A549 (cell line): ENCODE measurements around the gene PCK1. TPM values are rescaled to one million over a fixed set of nuclear protein-coding genes. Genes with fewer than 3 reads are reported as not detected.

ENCODE experiments used
- ATAC-seq, 2 experiments: fragments of 200-7000 bp in 1 of 2; fragments of >200 bp in 1 of 2; cut with Nextera tagmentation in 1 of 2; cut with Tn5 transposase in 1 of 2; 3 replicates each; pipeline versions ENCODE4 v1.8.0 to v1.9.1; 2018 to 2020; ENCODE audit warnings: mild to moderate bottlenecking in 1 of 2, moderate library complexity in 1 of 2
- CTCF ChIA-PET: fragments of 300-600 bp; sonication (Branson Sonifier 250); formaldehyde crosslinking; extraction: SDS; loops from one replicate; lab custom pipeline; 2021; ENCODE audit warnings: antibody characterized with exemption, inconsistent platforms; lab: Yijun Ruan, JAX
- POLR2A ChIA-PET: fragments of 350-600 bp; formaldehyde crosslinking; extraction: SDS; loops from one replicate; lab custom pipeline; 2021; ENCODE audit warnings: antibody characterized with exemption, inconsistent platforms; lab: Yijun Ruan, JAX
- DNase-seq, 2 experiments: peaks; one replicate each; pipeline versions ENCODE4 v3.0.0 to v3.0.0-alpha.2; 2011 to 2016; ENCODE audit warnings: low read depth in 1 of 2, low spot score in 1 of 2
- FAIRE-seq: peaks from 2 replicates; lab custom pipeline; 2011; peaks lifted over from hg19 to GRCh38; lab: Jason Lieb, UNC
- H3K27ac ChIP-seq, 2 experiments: fragments of >200 bp; sonication (Bioruptor Twin); formaldehyde crosslinking; 3 replicates each; pipeline ENCODE4 v1.5.1; 2016 to 2017
- H3K4me1 ChIP-seq: fragments of >200 bp; sonication (Bioruptor Twin); formaldehyde crosslinking; 3 replicates; pipeline ENCODE4 v1.6.1; 2016
- H3K4me2 ChIP-seq: fragments of >200 bp; sonication (Bioruptor Twin); formaldehyde crosslinking; 3 replicates; pipeline ENCODE4 v1.6.1; 2016
- H3K4me3 ChIP-seq: fragments of >200 bp; sonication (Bioruptor Twin); formaldehyde crosslinking; 3 replicates; pipeline ENCODE4 v1.5.1; 2016
- H3K9me3 ChIP-seq: fragments of >200 bp; sonication (Bioruptor Twin); formaldehyde crosslinking; 3 replicates; pipeline ENCODE4 v1.6.1; 2016
- BHLHE40 ChIP-seq: IDR thresholded peaks from 2 replicates; pipeline ENCODE4 v1.6.1; 2012; ENCODE audit warnings: low read depth, low read length, inconsistent platforms
- CBX8 ChIP-seq: fragments of 200-600 bp; sonication (generic); IDR thresholded peaks from 2 replicates; pipeline ENCODE4 v1.6.1; 2016
- CEBPB ChIP-seq, 2 experiments: fragments of >200 bp in 1 of 2; sonication (Bioruptor Twin) in 1 of 2; formaldehyde crosslinking in 1 of 2; IDR thresholded peaks; 2 replicates each; pipeline ENCODE4 v1.6.1; 2012 to 2016
- EP300 ChIP-seq, 2 experiments: fragments of >200 bp; sonication (Bioruptor Twin); formaldehyde crosslinking; IDR thresholded peaks; 2 replicates in 1 of 2; 3 replicates in 1 of 2; pipeline ENCODE4 v1.6.1; 2016 to 2017
- FOSL2 ChIP-seq, 2 experiments: fragments of 450-650 bp in 1 of 2; fragments of >200 bp in 1 of 2; sonication (Bioruptor Twin) in 1 of 2; formaldehyde crosslinking; IDR thresholded peaks; 2 replicates each; pipeline versions ENCODE4 v1.5.0 to v1.6.1; 2016 to 2020; ENCODE audit warnings: mild to moderate bottlenecking in 1 of 2, moderate library complexity in 1 of 2
- FOXS1 ChIP-seq: fragments of 250-450 bp; sonication (Bioruptor Pico); IDR thresholded peaks from 2 replicates; pipeline ENCODE4 v1.5.0; 2020; ENCODE audit warnings: mild to moderate bottlenecking, moderate library complexity
- HOXB13 ChIP-seq: fragments of 250-450 bp; sonication (Bioruptor Pico); IDR thresholded peaks from 2 replicates; pipeline ENCODE4 v1.5.0; 2020; ENCODE audit warnings: low read depth, mild to moderate bottlenecking, moderate library complexity
- HOXB5 ChIP-seq: fragments of 250-450 bp; sonication (Bioruptor Pico); IDR thresholded peaks from 2 replicates; pipeline ENCODE4 v1.5.0; 2020; ENCODE audit warnings: mild to moderate bottlenecking, moderate library complexity
- JUN ChIP-seq, 2 experiments: fragments of >200 bp; sonication (Bioruptor Twin); formaldehyde crosslinking; IDR thresholded peaks; 2 replicates in 1 of 2; 3 replicates in 1 of 2; pipeline ENCODE4 v1.6.1; 2016 to 2017
- JUNB ChIP-seq: fragments of >200 bp; sonication (Bioruptor Twin); formaldehyde crosslinking; IDR thresholded peaks from 2 replicates; pipeline ENCODE4 v1.6.1; 2016
- KDM5A ChIP-seq: fragments of 200-600 bp; sonication (generic); IDR thresholded peaks from 2 replicates; pipeline ENCODE4 v1.6.1; 2016; ENCODE audit warnings: antibody characterized with exemption, mild to moderate bottlenecking
- NFE2L2 ChIP-seq: fragments of 150-350 bp; conservative IDR thresholded peaks from 2 replicates; pipeline ENCODE4 v1.6.1; 2014; ENCODE audit warnings: low read length
- NPAS2 ChIP-seq: fragments of 250-450 bp; sonication (Bioruptor Pico); IDR thresholded peaks from 2 replicates; pipeline ENCODE4 v1.8.0; 2022; ENCODE audit warnings: mild to moderate bottlenecking, moderate library complexity, borderline replicate concordance
- NR3C1 ChIP-seq: fragments of >200 bp; sonication (Bioruptor Twin); formaldehyde crosslinking; IDR thresholded peaks from 3 replicates; pipeline ENCODE4 v1.6.1; 2017
- RCOR1 ChIP-seq: fragments of 150-350 bp; IDR thresholded peaks from 2 replicates; pipeline ENCODE4 v1.6.1; 2014; ENCODE audit warnings: antibody characterized with exemption, low read length, low read depth
- SMC3 ChIP-seq: fragments of >200 bp; sonication (Bioruptor Twin); formaldehyde crosslinking; IDR thresholded peaks from 3 replicates; pipeline ENCODE4 v1.6.1; 2018; ENCODE audit warnings: inconsistent platforms
- WGBS: methylation state at CpG from one replicate; pipeline ENCODE4 v1.1.6; 2017; ENCODE audit errors: missing lambda C conversion rate; 5-methylcytosine and 5-hydroxymethylcytosine counted together
- polyA plus RNA-seq, 4 experiments: library from polyadenylated mRNA; depleted of rRNA in 3 of 4; stranded (reverse); fragments of >200 nt; fragmentation: RNase III in 1 of 4; extraction: RNeasy Plus Mini Kit Qiagen cat#74134 plus additional on column Dnase treatment in 1 of 4; gene quantifications; 2 replicates in 3 of 4; 3 replicates in 1 of 4; pipeline ENCODE4 v1.2.3, GENCODE V29; 2011 to 2017
- TF ChIP-seq, protein P1 (sequence below): fragments of >200 bp; sonication (Bioruptor Twin); formaldehyde crosslinking; IDR thresholded peaks from 3 replicates; pipeline ENCODE4 v1.6.1; 2016
- TF ChIP-seq, protein P2 (sequence below): fragments of 250-450 bp; sonication (Bioruptor Pico); IDR thresholded peaks from 2 replicates; pipeline ENCODE4 v1.5.0; 2021; ENCODE audit warnings: mild to moderate bottlenecking, moderate library complexity, borderline replicate concordance
- TF ChIP-seq, protein P3 (sequence below): fragments of >200 bp; sonication (Bioruptor Twin); formaldehyde crosslinking; IDR thresholded peaks from 3 replicates; pipeline ENCODE4 v1.5.1; 2016
- TF ChIP-seq, protein P4 (sequence below): IDR thresholded peaks from 2 replicates; pipeline ENCODE4 v1.6.1; 2012

Gene PCK1
- polyA plus RNA-seq, 2 of the 4 experiments (the other 2 are of a cell fraction), result 0.04 to 0.12 TPM

DNA sequence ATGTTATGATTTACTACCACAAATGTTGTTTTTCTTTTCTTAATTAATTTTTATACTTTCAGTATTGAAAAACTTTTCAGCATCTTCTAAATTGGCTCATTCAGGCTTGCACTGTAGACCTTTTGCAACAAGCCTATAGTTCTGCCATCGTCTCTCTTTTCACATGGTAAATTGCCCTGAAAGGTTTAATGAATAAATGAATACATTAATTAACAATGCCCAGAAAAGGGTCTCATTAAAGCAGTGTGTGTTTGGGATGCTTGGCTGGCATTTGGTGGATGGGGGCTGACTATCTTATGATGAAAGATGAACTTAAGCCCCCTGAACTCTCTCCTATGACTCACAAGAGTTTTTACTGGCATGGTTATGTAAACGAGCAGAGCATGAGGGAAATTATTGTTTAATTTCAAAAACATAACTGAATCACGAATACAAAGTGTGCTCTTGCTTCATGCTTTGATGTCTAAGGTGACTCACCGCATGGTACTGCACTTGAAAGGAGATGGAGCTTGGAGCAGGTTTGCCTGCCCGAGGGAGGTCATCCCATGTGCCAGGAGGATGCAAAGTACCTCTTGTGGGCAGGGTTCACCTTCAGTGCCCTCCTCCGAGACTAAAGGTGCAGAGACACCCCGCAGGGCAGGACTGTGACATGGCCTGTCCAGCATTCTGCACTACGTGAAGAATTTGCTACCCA lies 13.8 kb upstream of the PCK1 start:
- CTCF ChIA-PET, result no interaction called here
- peak overlapping the region; percentile 36 for H3K4me2 ChIP-seq
- H3K27ac ChIP-seq, result peak overlapping the region; percentile 24 to 44; a peak in 2 of 6 replicates
- peaks cover 15% of the 10 kb centered on the region for H3K4me1 ChIP-seq
- ATAC-seq (peak; percentile 55 to 56; a peak in 4 of 6 replicates), DNase-seq (peak; percentile 13 to 34), FAIRE-seq (no peak)
- no peaks in the 10 kb centered on the region for H3K9me3 ChIP-seq
- TF ChIP-seq, protein P1, sequence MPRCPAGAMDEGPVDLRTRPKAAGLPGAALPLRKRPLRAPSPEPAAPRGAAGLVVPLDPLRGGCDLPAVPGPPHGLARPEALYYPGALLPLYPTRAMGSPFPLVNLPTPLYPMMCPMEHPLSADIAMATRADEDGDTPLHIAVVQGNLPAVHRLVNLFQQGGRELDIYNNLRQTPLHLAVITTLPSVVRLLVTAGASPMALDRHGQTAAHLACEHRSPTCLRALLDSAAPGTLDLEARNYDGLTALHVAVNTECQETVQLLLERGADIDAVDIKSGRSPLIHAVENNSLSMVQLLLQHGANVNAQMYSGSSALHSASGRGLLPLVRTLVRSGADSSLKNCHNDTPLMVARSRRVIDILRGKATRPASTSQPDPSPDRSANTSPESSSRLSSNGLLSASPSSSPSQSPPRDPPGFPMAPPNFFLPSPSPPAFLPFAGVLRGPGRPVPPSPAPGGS, result no peak
- TF ChIP-seq KDM5A (no peak), CEBPB (IDR thresholded peaks at IDR 0.05) (0 out of 4 replicates have a peak, but pooled peaks of 1 of the 2 experiments have one; percentile 10), FOSL2 (IDR thresholded peaks at IDR 0.05) (peak; percentile 63; the same call in 1 of the 2 replicates), FOSL2 (CRISPR knock-in tag; IDR thresholded peaks at IDR 0.05) (peak; percentile 31; the same call in 1 of the 2 replicates), BHLHE40 (peak; percentile 17; the same call in 1 of the 2 replicates), NFE2L2 (no peak), NPAS2 (CRISPR knock-in tag) (no peak), SMC3 (no peak), JUN (IDR thresholded peaks at IDR 0.05) (0 out of 5 replicates have a peak, but pooled peaks of 1 of the 2 experiments have one; percentile 16), JUNB (peak; percentile 62), FOXS1 (no peak), CBX8 (no peak), EP300 (IDR thresholded peaks at IDR 0.05) (0 out of 5 replicates have a peak, but pooled peaks of 1 of the 2 experiments have one; percentile 44), RCOR1 (no peak)
- TF ChIP-seq, protein P2, sequence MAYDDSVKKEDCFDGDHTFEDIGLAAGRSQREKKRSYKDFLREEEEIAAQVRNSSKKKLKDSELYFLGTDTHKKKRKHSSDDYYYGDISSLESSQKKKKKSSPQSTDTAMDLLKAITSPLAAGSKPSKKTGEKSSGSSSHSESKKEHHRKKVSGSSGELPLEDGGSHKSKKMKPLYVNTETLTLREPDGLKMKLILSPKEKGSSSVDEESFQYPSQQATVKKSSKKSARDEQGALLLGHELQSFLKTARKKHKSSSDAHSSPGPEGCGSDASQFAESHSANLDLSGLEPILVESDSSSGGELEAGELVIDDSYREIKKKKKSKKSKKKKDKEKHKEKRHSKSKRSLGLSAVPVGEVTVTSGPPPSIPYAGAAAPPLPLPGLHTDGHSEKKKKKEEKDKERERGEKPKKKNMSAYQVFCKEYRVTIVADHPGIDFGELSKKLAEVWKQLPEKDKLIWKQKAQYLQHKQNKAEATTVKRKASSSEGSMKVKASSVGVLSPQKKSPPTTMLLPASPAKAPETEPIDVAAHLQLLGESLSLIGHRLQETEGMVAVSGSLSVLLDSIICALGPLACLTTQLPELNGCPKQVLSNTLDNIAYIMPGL (CRISPR knock-in tag), result no peak
- TF ChIP-seq, protein P3, sequence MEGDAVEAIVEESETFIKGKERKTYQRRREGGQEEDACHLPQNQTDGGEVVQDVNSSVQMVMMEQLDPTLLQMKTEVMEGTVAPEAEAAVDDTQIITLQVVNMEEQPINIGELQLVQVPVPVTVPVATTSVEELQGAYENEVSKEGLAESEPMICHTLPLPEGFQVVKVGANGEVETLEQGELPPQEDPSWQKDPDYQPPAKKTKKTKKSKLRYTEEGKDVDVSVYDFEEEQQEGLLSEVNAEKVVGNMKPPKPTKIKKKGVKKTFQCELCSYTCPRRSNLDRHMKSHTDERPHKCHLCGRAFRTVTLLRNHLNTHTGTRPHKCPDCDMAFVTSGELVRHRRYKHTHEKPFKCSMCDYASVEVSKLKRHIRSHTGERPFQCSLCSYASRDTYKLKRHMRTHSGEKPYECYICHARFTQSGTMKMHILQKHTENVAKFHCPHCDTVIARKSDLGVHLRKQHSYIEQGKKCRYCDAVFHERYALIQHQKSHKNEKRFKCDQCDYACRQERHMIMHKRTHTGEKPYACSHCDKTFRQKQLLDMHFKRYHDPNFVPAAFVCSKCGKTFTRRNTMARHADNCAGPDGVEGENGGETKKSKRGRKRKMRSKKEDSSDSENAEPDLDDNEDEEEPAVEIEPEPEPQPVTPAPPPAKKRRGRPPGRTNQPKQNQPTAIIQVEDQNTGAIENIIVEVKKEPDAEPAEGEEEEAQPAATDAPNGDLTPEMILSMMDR, result no peak
- TF ChIP-seq, protein P4, sequence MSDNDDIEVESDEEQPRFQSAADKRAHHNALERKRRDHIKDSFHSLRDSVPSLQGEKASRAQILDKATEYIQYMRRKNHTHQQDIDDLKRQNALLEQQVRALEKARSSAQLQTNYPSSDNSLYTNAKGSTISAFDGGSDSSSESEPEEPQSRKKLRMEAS, result no peak
- POLR2A ChIA-PET, result no interaction called here
- H3K4me3 ChIP-seq, result no peak overlapping the region
- 34% methylated on average over 8 of the region's 8 CpGs for WGBS

DNA sequence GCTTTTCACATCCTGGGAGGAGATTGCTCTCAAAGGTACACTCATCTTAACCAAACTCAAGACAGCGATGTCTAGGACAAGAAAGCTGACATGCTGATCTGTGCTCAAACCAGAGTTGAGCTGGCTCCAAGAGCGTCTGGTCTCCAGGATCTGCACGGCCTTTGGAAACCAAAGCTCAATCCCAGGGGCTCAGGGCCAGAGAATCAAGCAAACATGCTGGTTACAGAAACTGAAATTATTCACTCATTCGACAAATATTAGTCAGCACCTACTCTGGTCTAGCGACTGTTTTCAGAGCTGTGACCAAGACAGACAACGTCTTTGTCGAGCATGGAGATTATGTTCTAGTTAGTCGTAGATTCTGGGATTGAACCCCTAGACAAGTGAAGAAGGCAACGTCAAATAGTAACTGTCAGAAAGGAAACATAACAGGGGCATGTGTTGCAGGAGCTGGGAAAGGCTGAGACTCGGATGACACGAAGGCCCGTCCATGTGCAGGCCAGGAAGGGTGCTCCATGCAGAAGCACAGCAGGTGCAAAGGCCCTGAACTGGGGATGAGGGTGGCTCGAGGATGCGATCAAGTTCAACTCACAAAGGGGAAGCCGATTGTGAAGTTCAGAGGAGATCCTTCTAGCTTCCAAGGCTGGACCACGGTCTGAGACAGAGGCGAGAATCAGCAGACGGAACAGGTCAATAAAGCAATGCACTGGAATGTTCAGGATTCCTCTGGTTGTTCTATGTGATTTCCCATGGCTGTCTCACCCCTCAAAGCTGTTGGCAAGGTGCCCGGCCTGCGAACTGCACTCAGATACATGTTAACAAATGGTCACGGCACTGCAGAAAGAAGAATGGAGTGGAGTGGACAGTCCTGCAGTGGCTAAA lies 12.5 kb upstream of the PCK1 start:
- no peak for TF ChIP-seq HOXB13
- TF ChIP-seq EP300 (IDR thresholded peaks at IDR 0.05), result no peak
- TF ChIP-seq BHLHE40, result no peak
- no peak for TF ChIP-seq NR3C1
- no peak for TF ChIP-seq HOXB5
- TF ChIP-seq, all 56 proteins: peak for 0
- DNase-seq, result no peak
- ChIA-PET POLR2A (no interaction called here), CTCF (interaction anchor here (0.7 to 1.0 kb wide), 2 partner anchors 10 to 34 kb away, joined by 3 read pairs; no protein-coding TSS in a partner anchor)
- Histone ChIP-seq H3K27ac (peak overlapping the region in 1 of 2 experiments; percentile 33; a peak in 3 of 6 replicates), H3K4me3 (no peak overlapping the region), H3K4me1 (peaks cover 15% of the 10 kb centered on the region), H3K9me3 (no peaks in the 10 kb centered on the region), H3K4me2 (no peak overlapping the region)
- WGBS, result 62% methylated on average over 21 of the region's 21 CpGs
- ATAC-seq, result no peak
- no peak for FAIRE-seq
